NCI-H510A treated with DMSO at 0.1 percent for 48 hours (cell line): ENCODE data around the gene CPVL.
"Not testable (repeated sequence)": the region's sequence is repeated elsewhere in the genome, so short reads cannot be mapped to it uniquely, and the experiment has no call there.

Experiments
- DNase-seq: peaks from one replicate; lab custom pipeline; 2025; lab: John Stamatoyannopoulos, UW

CPVL gene

GRCh38 chr7:29116361-29117200, 29.8 kb downstream of the CPVL start:
- DNase-seq = no peak

- no peak for DNase-seq
These were observed 30.6 kb downstream of the CPVL start for GRCh38 chr7:29115753-29116152.

GRCh38 chr7:29115130-29115687, 31.1 kb downstream of the CPVL start:
- DNase-seq = no peak

- not testable (repeated sequence) for DNase-seq
These were observed 32.1 kb downstream of the CPVL start for GRCh38 chr7:29114266-29114665.

GRCh38 chr7:29113384-29114102, 32.8 kb downstream of the CPVL start:
- DNase-seq = peak; percentile 20

- no peak for DNase-seq
These were observed 33.6 kb downstream of the CPVL start for GRCh38 chr7:29112721-29113120.

- DNase-seq = no peak
These were observed 36.4 kb downstream of the CPVL start for GRCh38 chr7:29109899-29110298.

GRCh38 chr7:29109358-29109757, 37.0 kb downstream of the CPVL start:
- DNase-seq = no peak

- DNase-seq = no peak
These were observed 39.3 kb downstream of the CPVL start for GRCh38 chr7:29107056-29107455.

- no peak for DNase-seq
These were observed 39.7 kb downstream of the CPVL start for GRCh38 chr7:29106669-29106988.

- peak; percentile 63 for DNase-seq
These were observed 40.3 kb downstream of the CPVL start for GRCh38 chr7:29105752-29106668.

GRCh38 chr7:29105191-29105590, 41.1 kb downstream of the CPVL start:
- DNase-seq = no peak

- peak; percentile 28 for DNase-seq
These were observed 43.7 kb downstream of the CPVL start for GRCh38 chr7:29102558-29103151.

GRCh38 chr7:29100924-29101323, 45.4 kb downstream of the CPVL start:
- DNase-seq = no peak

GRCh38 chr7:29099896-29100847, 46.2 kb downstream of the CPVL start:
- no peak for DNase-seq

- no peak for DNase-seq
These were observed 49.9 kb downstream of the CPVL start for GRCh38 chr7:29096446-29096730.

- no peak for DNase-seq
These were observed 50.5 kb downstream of the CPVL start for GRCh38 chr7:29095631-29096445.

GRCh38 chr7:29093091-29093490, 53.2 kb downstream of the CPVL start:
- not testable (repeated sequence) for DNase-seq

GRCh38 chr7:29091715-29092114, 54.6 kb downstream of the CPVL start:
- no peak for DNase-seq
